Activated CD8-positive, alpha-beta memory T cell treated with anti-CD3 and anti-CD28 coated beads, Interleukin-2, amount 50 U/mL, for 4 hours (primary cell): ENCODE measurements around the gene IGFL3.

ENCODE experiments used
- DNase-seq: peaks from one replicate; pipeline ENCODE4 v3.0.0-alpha.2; 2020

The IGFL3 gene

GRCh38 chr19:46076031-46076880, 48.2 kb downstream of the IGFL3 start:
- DNase-seq = no peak

GRCh38 chr19:46073268-46073922, 51.1 kb downstream of the IGFL3 start:
- no peak for DNase-seq
